ENCODE measurements around the gene ADARB2.

Gene ADARB2

DNA sequence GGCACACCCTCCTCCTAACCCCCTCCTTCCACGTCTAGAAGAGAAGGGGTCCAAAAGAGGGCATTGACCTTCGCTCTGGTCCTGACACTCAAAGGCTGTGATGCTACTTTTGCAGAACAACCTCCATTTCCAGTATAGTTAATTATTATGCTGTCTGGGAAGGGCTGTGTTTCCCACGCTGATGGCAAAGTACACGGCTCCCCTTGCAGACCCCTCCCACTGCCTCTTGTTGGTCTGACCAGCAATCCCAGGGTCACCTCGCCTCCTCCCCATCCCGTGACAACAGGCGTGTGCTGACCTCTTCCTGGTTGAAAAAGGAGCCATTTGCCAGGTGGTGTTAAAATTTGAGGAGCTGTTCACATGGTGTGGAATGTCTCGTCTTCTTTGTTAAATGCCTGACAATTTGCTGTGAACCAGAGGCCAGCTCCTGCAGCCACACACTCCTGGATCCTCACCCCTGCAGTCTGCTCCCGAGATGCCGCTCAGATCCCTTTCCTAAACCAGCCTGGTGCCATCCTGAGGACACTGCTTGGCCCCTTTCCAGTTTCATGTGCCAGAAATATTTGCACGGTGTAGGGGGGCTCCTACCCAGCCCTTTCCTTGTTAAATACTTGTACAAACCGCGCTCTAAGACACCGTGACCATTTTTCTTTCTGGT lies 359.5 kb downstream of the ADARB2 start:
- Histone ChIP-seq H3K79me2 (ENCODE audit: control insufficient read depth, low read length) (no peaks in the 10 kb centered on the region), H3K4me3 (ENCODE audit: low read length) (no peak overlapping the region), H3K27me3 (ENCODE audit: control insufficient read depth, low read length) (peaks cover 33% of the 10 kb centered on the region), H3K9me3 (ENCODE audit: control insufficient read depth, insufficient read depth, low read length) (no peaks in the 10 kb centered on the region), H3K36me3 (ENCODE audit: control insufficient read depth, low read length) (no peaks in the 10 kb centered on the region), H3K4me1 (ENCODE audit: control insufficient read depth, low read length) (no peaks in the 10 kb centered on the region), H3K9me2 (replicated peaks; ENCODE audit: control insufficient read depth, low read length) (no peaks in the 10 kb centered on the region), H3K27ac (ENCODE audit: low read depth, low read length) (no peak overlapping the region), H4K20me1 (ENCODE audit: control insufficient read depth, insufficient read depth, low read depth, low read length) (no peaks in the 10 kb centered on the region), H3K4me2 (ENCODE audit: low read length) (no peak overlapping the region), H3F3A (ENCODE audit: control insufficient read depth, insufficient read depth) (peaks cover 2% of the 10 kb centered on the region; the same call in 1 of the 2 replicates)
- TF ChIP-seq EZH2phosphoT487 (IDR thresholded peaks at IDR 0.05; ENCODE audit: borderline replicate concordance, low read length) = no peak
- no peak for TF ChIP-seq CTCF (IDR thresholded peaks at IDR 0.05; ENCODE audit: low read depth, low read length, poor library complexity, severe bottlenecking)

GRCh38 chr10:1377231-1377630 lies 360.1 kb downstream of the ADARB2 start:
- H3K27ac ChIP-seq (ENCODE audit: low read depth, low read length) = no peak overlapping the region
- TF ChIP-seq CTCF (IDR thresholded peaks at IDR 0.05; ENCODE audit: low read depth, low read length, poor library complexity, severe bottlenecking) = no peak
- TF ChIP-seq EZH2phosphoT487 (IDR thresholded peaks at IDR 0.05; ENCODE audit: borderline replicate concordance, low read length) = no peak

GRCh38 chr10:1376384-1376945 lies 360.9 kb downstream of the ADARB2 start:
- H3K4me2 ChIP-seq (ENCODE audit: low read length) = no peak overlapping the region
- no peaks in the 10 kb centered on the region for H3K4me1 ChIP-seq (ENCODE audit: control insufficient read depth, low read length)
- peaks cover 5% of the 10 kb centered on the region; the same call in 1 of the 2 replicates for H3F3A ChIP-seq (ENCODE audit: control insufficient read depth, insufficient read depth)
- H3K9me2 ChIP-seq (replicated peaks; ENCODE audit: control insufficient read depth, low read length) = no peaks in the 10 kb centered on the region
- no peaks in the 10 kb centered on the region for H3K9me3 ChIP-seq (ENCODE audit: control insufficient read depth, insufficient read depth, low read length)
- no peaks in the 10 kb centered on the region for H3K79me2 ChIP-seq (ENCODE audit: control insufficient read depth, low read length)
- H3K27ac ChIP-seq (ENCODE audit: low read depth, low read length) = no peak overlapping the region
- no peaks in the 10 kb centered on the region for H4K20me1 ChIP-seq (ENCODE audit: control insufficient read depth, insufficient read depth, low read depth, low read length)
- H3K36me3 ChIP-seq (ENCODE audit: control insufficient read depth, low read length) = no peaks in the 10 kb centered on the region
- TF ChIP-seq EZH2phosphoT487 (IDR thresholded peaks at IDR 0.05; ENCODE audit: borderline replicate concordance, low read length) = no peak
- TF ChIP-seq CTCF (IDR thresholded peaks at IDR 0.05; ENCODE audit: low read depth, low read length, poor library complexity, severe bottlenecking) = no peak
- peaks cover 31% of the 10 kb centered on the region for H3K27me3 ChIP-seq (ENCODE audit: control insufficient read depth, low read length)
- H3K4me3 ChIP-seq (ENCODE audit: low read length) = no peak overlapping the region

More at GRCh38 chr10:1377231-1377630, 360.1 kb downstream of the ADARB2 start:
- H3K9me2 ChIP-seq (replicated peaks; ENCODE audit: control insufficient read depth, low read length) = no peaks in the 10 kb centered on the region
- no peaks in the 10 kb centered on the region for H3K4me1 ChIP-seq (ENCODE audit: control insufficient read depth, low read length)
- H3K4me3 ChIP-seq (ENCODE audit: low read length) = no peak overlapping the region
- peaks cover 31% of the 10 kb centered on the region for H3K27me3 ChIP-seq (ENCODE audit: control insufficient read depth, low read length)
- H3K9me3 ChIP-seq (ENCODE audit: control insufficient read depth, insufficient read depth, low read length) = no peaks in the 10 kb centered on the region
- H4K20me1 ChIP-seq (ENCODE audit: control insufficient read depth, insufficient read depth, low read depth, low read length) = no peaks in the 10 kb centered on the region
- H3K4me2 ChIP-seq (ENCODE audit: low read length) = no peak overlapping the region
- peaks cover 5% of the 10 kb centered on the region; the same call in 1 of the 2 replicates for H3F3A ChIP-seq (ENCODE audit: control insufficient read depth, insufficient read depth)
- no peaks in the 10 kb centered on the region for H3K79me2 ChIP-seq (ENCODE audit: control insufficient read depth, low read length)
- H3K36me3 ChIP-seq (ENCODE audit: control insufficient read depth, low read length) = no peaks in the 10 kb centered on the region

All from DOHH2 (cell line).